HepG2 (cell line): Measurements from ENCODE around the gene ATRN. TPM values are rescaled to one million over a fixed set of nuclear protein-coding genes. Genes with fewer than 3 reads are reported as not detected.

ENCODE experiments used
- FOXP4 ChIP-seq: sonication (generic); formaldehyde crosslinking; IDR thresholded peaks from 2 replicates; pipeline ENCODE4 v1.4.0; 2020; ENCODE audit warnings: missing genetic modification reagents
- KDM6A ChIP-seq: IDR thresholded peaks from 2 replicates; pipeline ENCODE4 v1.6.1; 2016; ENCODE audit warnings: low read depth
- KLF13 ChIP-seq: sonication (generic); formaldehyde crosslinking; IDR thresholded peaks from 2 replicates; pipeline ENCODE4 v1.4.0; 2020; ENCODE audit warnings: mild to moderate bottlenecking, missing genetic modification reagents
- MBNL3 ChIP-seq: fragments of 250-450 bp; sonication (Bioruptor Pico); conservative IDR thresholded peaks from 2 replicates; pipeline ENCODE4 v1.8.0; 2022; ENCODE audit warnings: mild to moderate bottlenecking, inconsistent platforms
- NR1H2 ChIP-seq: sonication (generic); formaldehyde crosslinking; IDR thresholded peaks from 2 replicates; pipeline ENCODE4 v1.8.1; 2022; ENCODE audit warnings: low read depth, missing genetic modification reagents, borderline replicate concordance
- RFX1 ChIP-seq: fragments of 450-650 bp; IDR thresholded peaks from 2 replicates; pipeline ENCODE4 v1.6.1; 2017
- RFXAP ChIP-seq: sonication (generic); formaldehyde crosslinking; IDR thresholded peaks from 2 replicates; pipeline ENCODE4 v1.4.0; 2020; ENCODE audit warnings: missing genetic modification reagents, borderline replicate concordance
- TBX2 ChIP-seq: sonication (generic); formaldehyde crosslinking; IDR thresholded peaks from 2 replicates; pipeline ENCODE4 v1.5.0; 2020; ENCODE audit warnings: missing genetic modification reagents, mild to moderate bottlenecking, borderline replicate concordance
- THYN1 ChIP-seq: sonication (generic); formaldehyde crosslinking; IDR thresholded peaks from 2 replicates; pipeline ENCODE4 v1.8.1; 2023; ENCODE audit warnings: low read depth, mild to moderate bottlenecking, moderate library complexity, missing genetic modification reagents, borderline replicate concordance
- ZBTB1 ChIP-seq: sonication (generic); formaldehyde crosslinking; IDR thresholded peaks from 2 replicates; pipeline ENCODE4 v1.4.0; 2020; ENCODE audit warnings: missing genetic modification reagents, borderline replicate concordance
- ZFP1 ChIP-seq: IDR thresholded peaks from 2 replicates; pipeline ENCODE4 v1.6.1; 2016
- ZFP36 ChIP-seq: fragments of 150-350 bp; IDR thresholded peaks from 2 replicates; pipeline ENCODE4 v1.6.1; 2018; ENCODE audit warnings: borderline replicate concordance, low read length, low read depth; ENCODE audit not compliant: partially characterized antibody
- ZNF333 ChIP-seq: sonication (generic); formaldehyde crosslinking; IDR thresholded peaks from 2 replicates; pipeline ENCODE4 v1.4.0; 2020; ENCODE audit warnings: mild to moderate bottlenecking, missing genetic modification reagents, borderline replicate concordance
- ZNF788 ChIP-seq: sonication (generic); formaldehyde crosslinking; IDR thresholded peaks from 2 replicates; pipeline ENCODE4 v1.5.0; 2020; ENCODE audit warnings: mild to moderate bottlenecking, missing genetic modification reagents, borderline replicate concordance
- ZNF839 ChIP-seq: sonication (generic); formaldehyde crosslinking; IDR thresholded peaks from 2 replicates; pipeline ENCODE4 v1.4.0; 2020; ENCODE audit warnings: missing genetic modification reagents, mild to moderate bottlenecking, borderline replicate concordance
- ZZZ3 ChIP-seq: sonication (generic); formaldehyde crosslinking; IDR thresholded peaks from 2 replicates; pipeline ENCODE4 v1.4.0; 2020; ENCODE audit warnings: missing genetic modification reagents, mild to moderate bottlenecking, borderline replicate concordance
- polyA plus RNA-seq, 8 experiments: library from polyadenylated mRNA; depleted of rRNA in 3 of 8; stranded (reverse) in 7 of 8; unstranded in 1 of 8; fragments of >200 nt; fragmentation: Illumina TruSeq in 4 of 8; extraction: Trizol in 4 of 8; gene quantifications; 2 replicates each; pipeline versions ENCODE4 v1.2.1 to v1.2.3, GENCODE V29; 2011 to 2016; ENCODE audit warnings: low read depth in 4 of 8, missing spikeins in 1 of 8, mixed read lengths in 1 of 8; ENCODE audit not compliant: insufficient read depth in 1 of 8
- total RNA-seq, 5 experiments: library from RNA; depleted of rRNA; stranded (reverse); fragments of >200 nt; fragmentation: Illumina TruSeq; extraction: Trizol; gene quantifications; 2 replicates each; pipeline ENCODE4 v1.2.3, GENCODE V29; 2016; ENCODE audit warnings: low read depth in 1 of 5
- TF ChIP-seq, protein P1 (sequence below): sonication (generic); formaldehyde crosslinking; conservative IDR thresholded peaks from 2 replicates; pipeline ENCODE4 v1.4.0; 2020; ENCODE audit warnings: missing genetic modification reagents
- TF ChIP-seq, protein P2 (sequence below): sonication (generic); formaldehyde crosslinking; IDR thresholded peaks from 2 replicates; pipeline ENCODE4 v1.9.0; 2021; ENCODE audit warnings: mild to moderate bottlenecking, missing genetic modification reagents

ATRN gene
- total and polyA plus RNA-seq, 2 of the 13 experiments (the other 11 are each of a cell fraction or from before 2014, with no cell fraction given) = 44.2 to 81.1 TPM

- TF ChIP-seq FOXP4 (peak; percentile 84), KLF13 (CRISPR knock-in tag) (no peak), ZNF788 (CRISPR knock-in tag) (peak; percentile 85; the same call in 1 of the 2 replicates), MBNL3 (CRISPR knock-in tag) (no peak), ZFP36 (no peak), KDM6A (CRISPR knock-in tag) (no peak), RFX1 (no peak; the same call in 1 of the 2 replicates), RFXAP (CRISPR knock-in tag) (peak; percentile 71; the same call in 1 of the 2 replicates), THYN1 (no peak), ZFP1 (0 out of 2 replicates have a peak, but pooled peaks have one; percentile 62), NR1H2 (CRISPR knock-in tag) (peak; percentile 87; the same call in 1 of the 2 replicates), ZBTB1 (CRISPR knock-in tag) (no peak), ZZZ3 (peak; percentile 47; the same call in 1 of the 2 replicates), TBX2 (peak; percentile 87), ZNF333 (0 out of 2 replicates have a peak, but pooled peaks have one; percentile 69), ZNF839 (CRISPR knock-in tag) (no peak)
- TF ChIP-seq, protein P1, sequence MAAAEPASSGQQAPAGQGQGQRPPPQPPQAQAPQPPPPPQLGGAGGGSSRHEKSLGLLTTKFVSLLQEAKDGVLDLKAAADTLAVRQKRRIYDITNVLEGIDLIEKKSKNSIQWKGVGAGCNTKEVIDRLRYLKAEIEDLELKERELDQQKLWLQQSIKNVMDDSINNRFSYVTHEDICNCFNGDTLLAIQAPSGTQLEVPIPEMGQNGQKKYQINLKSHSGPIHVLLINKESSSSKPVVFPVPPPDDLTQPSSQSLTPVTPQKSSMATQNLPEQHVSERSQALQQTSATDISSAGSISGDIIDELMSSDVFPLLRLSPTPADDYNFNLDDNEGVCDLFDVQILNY (CRISPR knock-in tag) = no peak
- TF ChIP-seq, protein P2, sequence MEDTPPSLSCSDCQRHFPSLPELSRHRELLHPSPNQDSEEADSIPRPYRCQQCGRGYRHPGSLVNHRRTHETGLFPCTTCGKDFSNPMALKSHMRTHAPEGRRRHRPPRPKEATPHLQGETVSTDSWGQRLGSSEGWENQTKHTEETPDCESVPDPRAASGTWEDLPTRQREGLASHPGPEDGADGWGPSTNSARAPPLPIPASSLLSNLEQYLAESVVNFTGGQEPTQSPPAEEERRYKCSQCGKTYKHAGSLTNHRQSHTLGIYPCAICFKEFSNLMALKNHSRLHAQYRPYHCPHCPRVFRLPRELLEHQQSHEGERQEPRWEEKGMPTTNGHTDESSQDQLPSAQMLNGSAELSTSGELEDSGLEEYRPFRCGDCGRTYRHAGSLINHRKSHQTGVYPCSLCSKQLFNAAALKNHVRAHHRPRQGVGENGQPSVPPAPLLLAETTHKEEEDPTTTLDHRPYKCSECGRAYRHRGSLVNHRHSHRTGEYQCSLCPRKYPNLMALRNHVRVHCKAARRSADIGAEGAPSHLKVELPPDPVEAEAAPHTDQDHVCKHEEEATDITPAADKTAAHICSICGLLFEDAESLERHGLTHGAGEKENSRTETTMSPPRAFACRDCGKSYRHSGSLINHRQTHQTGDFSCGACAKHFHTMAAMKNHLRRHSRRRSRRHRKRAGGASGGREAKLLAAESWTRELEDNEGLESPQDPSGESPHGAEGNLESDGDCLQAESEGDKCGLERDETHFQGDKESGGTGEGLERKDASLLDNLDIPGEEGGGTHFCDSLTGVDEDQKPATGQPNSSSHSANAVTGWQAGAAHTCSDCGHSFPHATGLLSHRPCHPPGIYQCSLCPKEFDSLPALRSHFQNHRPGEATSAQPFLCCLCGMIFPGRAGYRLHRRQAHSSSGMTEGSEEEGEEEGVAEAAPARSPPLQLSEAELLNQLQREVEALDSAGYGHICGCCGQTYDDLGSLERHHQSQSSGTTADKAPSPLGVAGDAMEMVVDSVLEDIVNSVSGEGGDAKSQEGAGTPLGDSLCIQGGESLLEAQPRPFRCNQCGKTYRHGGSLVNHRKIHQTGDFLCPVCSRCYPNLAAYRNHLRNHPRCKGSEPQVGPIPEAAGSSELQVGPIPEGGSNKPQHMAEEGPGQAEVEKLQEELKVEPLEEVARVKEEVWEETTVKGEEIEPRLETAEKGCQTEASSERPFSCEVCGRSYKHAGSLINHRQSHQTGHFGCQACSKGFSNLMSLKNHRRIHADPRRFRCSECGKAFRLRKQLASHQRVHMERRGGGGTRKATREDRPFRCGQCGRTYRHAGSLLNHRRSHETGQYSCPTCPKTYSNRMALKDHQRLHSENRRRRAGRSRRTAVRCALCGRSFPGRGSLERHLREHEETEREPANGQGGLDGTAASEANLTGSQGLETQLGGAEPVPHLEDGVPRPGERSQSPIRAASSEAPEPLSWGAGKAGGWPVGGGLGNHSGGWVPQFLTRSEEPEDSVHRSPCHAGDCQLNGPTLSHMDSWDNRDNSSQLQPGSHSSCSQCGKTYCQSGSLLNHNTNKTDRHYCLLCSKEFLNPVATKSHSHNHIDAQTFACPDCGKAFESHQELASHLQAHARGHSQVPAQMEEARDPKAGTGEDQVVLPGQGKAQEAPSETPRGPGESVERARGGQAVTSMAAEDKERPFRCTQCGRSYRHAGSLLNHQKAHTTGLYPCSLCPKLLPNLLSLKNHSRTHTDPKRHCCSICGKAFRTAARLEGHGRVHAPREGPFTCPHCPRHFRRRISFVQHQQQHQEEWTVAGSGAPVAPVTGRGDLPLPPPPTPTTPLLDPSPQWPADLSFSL (CRISPR knock-in tag) = no peak; the same call in 1 of the 2 replicates
Observed at GRCh38 chr20:3628502-3629314, 157.9 kb downstream of the ATRN start (continued).
